GM12878 (cell line): Measurements from ENCODE around the gene HDDC3. TPM values are rescaled to one million over a fixed set of nuclear protein-coding genes. Genes with fewer than 3 reads are reported as not detected.

ENCODE experiments used
- ATAC-seq: fragments of 200-7000 bp; cut with Tn5 transposase; 3 replicates; pipeline ENCODE4 v1.9.1; 2020; ENCODE audit warnings: mild to moderate bottlenecking, moderate library complexity
- BruUV-seq: library from RNA; stranded (reverse); fragments of 400-500 nt; replicated peaks from 2 replicates; lab custom pipeline; 2021; lab: Mats Ljungman, UMichigan
- CTCF ChIA-PET: fragments of 300-600 bp; sonication (Branson Sonifier 250); formaldehyde crosslinking; extraction: SDS; loops from one replicate; lab custom pipeline; 2021; ENCODE audit warnings: inconsistent platforms; lab: Yijun Ruan, JAX
- POLR2A ChIA-PET: fragments of 350-600 bp; formaldehyde crosslinking; extraction: SDS; loops from one replicate; lab custom pipeline; 2021; ENCODE audit warnings: inconsistent platforms; lab: Charles Lee
- RAD21 ChIA-PET: fragments of 300-600 bp; sonication (Branson Sonifier 250); formaldehyde crosslinking; loops from one replicate; lab custom pipeline; 2023; ENCODE audit warnings: antibody characterized with exemption; ENCODE audit not compliant: unreplicated experiment; lab: Charles Lee
- SMC1A ChIA-PET: fragments of 300-600 bp; sonication (Branson Sonifier 250); formaldehyde crosslinking; loops from one replicate; lab custom pipeline; 2023; ENCODE audit not compliant: unreplicated experiment, uncharacterized antibody; lab: Charles Lee
- DNase-seq: peaks from one replicate; pipeline ENCODE4 v3.0.0-alpha.2; 2011; ENCODE audit warnings: low read depth, low spot score
- FAIRE-seq: peaks from 3 replicates; lab custom pipeline; 2011; peaks lifted over from hg19 to GRCh38; lab: Jason Lieb, UNC
- H2AFZ ChIP-seq: 2 replicates; pipeline ENCODE4 v1.6.0; 2011; ENCODE audit warnings: low read depth, low read length, control low read depth; ENCODE audit not compliant: control insufficient read depth
- H3K27ac ChIP-seq: 2 replicates; pipeline ENCODE4 v1.5.1; 2011; ENCODE audit warnings: control low read depth; ENCODE audit not compliant: control insufficient read depth, insufficient read depth
- H3K27me3 ChIP-seq, 2 experiments: replicated peaks in 1 of 2; 2 replicates each; pipeline versions ENCODE4 v1.6.0 to v1.6.1; 2011; ENCODE audit warnings: low read length in 1 of 2; ENCODE audit not compliant: control insufficient read depth in 2 of 2, insufficient read depth in 2 of 2
- H3K36me3 ChIP-seq, 2 experiments: 2 replicates each; pipeline ENCODE4 v1.5.1; 2011; ENCODE audit warnings: low read length in 1 of 2; ENCODE audit not compliant: control insufficient read depth in 2 of 2, insufficient read depth in 2 of 2
- H3K4me1 ChIP-seq: 2 replicates; pipeline ENCODE4 v1.6.1; 2011; ENCODE audit warnings: mild to moderate bottlenecking, low read length, moderate library complexity, mixed read lengths; ENCODE audit not compliant: control insufficient read depth, insufficient read depth
- H3K4me2 ChIP-seq: 2 replicates; pipeline ENCODE4 v1.6.0; 2011; ENCODE audit warnings: control low read depth; ENCODE audit not compliant: control insufficient read depth, insufficient read depth
- H3K4me3 ChIP-seq: fragments of 200-600 bp; sonication (generic); 2 replicates; pipeline ENCODE4 v1.5.1; 2016
- H3K79me2 ChIP-seq: 2 replicates; pipeline ENCODE4 v1.6.0; 2011; ENCODE audit warnings: low read length; ENCODE audit not compliant: control insufficient read depth, insufficient read depth
- H3K9ac ChIP-seq: 2 replicates; pipeline ENCODE4 v1.8.0; 2011; ENCODE audit warnings: low read length, control low read depth, mixed read lengths; ENCODE audit not compliant: control insufficient read depth, insufficient read depth
- H3K9me3 ChIP-seq: replicated peaks from 3 replicates; pipeline ENCODE4 v1.5.1; 2011; ENCODE audit warnings: mild to moderate bottlenecking, low read length; ENCODE audit not compliant: control insufficient read depth, insufficient read depth
- H4K20me1 ChIP-seq: 2 replicates; pipeline ENCODE4 v1.6.0; 2011; ENCODE audit not compliant: control insufficient read depth, insufficient read depth
- CHD1 ChIP-seq: IDR thresholded peaks from 2 replicates; pipeline ENCODE4 v1.6.1; 2012; ENCODE audit warnings: low read depth, low read length, improper control_type of control experiment
- EED ChIP-seq: sonication (generic); IDR thresholded peaks from 2 replicates; pipeline ENCODE4 v1.6.1; 2016; ENCODE audit warnings: antibody characterized with exemption, low read depth
- GATAD2B ChIP-seq: fragments of 450-650 bp; conservative IDR thresholded peaks from 2 replicates; pipeline ENCODE4 v1.6.1; 2017; ENCODE audit warnings: low read depth, mild to moderate bottlenecking, moderate library complexity
- NR2C2 ChIP-seq: IDR thresholded peaks from 2 replicates; pipeline ENCODE4 v1.6.1; 2011; ENCODE audit warnings: borderline replicate concordance, low read depth; ENCODE audit not compliant: control insufficient read depth, insufficient read length
- PAX5 ChIP-seq: IDR thresholded peaks from 2 replicates; pipeline ENCODE4 v1.6.1; 2011; ENCODE audit warnings: low read depth, low read length, borderline replicate concordance
- REST ChIP-seq: IDR thresholded peaks from 2 replicates; pipeline ENCODE4 v1.6.1; 2012; ENCODE audit warnings: mild to moderate bottlenecking, low read depth, low read length
- SMC3 ChIP-seq: IDR thresholded peaks from 2 replicates; pipeline ENCODE4 v1.6.1; 2011; ENCODE audit warnings: low read length, improper control_type of control experiment, borderline replicate concordance
- SREBF2 ChIP-seq: IDR thresholded peaks from 2 replicates; pipeline ENCODE4 v1.6.1; 2012; ENCODE audit warnings: mild to moderate bottlenecking, low read length
- SUZ12 ChIP-seq: fragments of 200-600 bp; sonication (generic); IDR thresholded peaks from one replicate; pipeline ENCODE4 v1.6.1; 2018; ENCODE audit warnings: antibody characterized with exemption, mild to moderate bottlenecking; ENCODE audit not compliant: unreplicated experiment
- ZBTB11 ChIP-seq: fragments of 450-650 bp; formaldehyde crosslinking; IDR thresholded peaks from 2 replicates; pipeline ENCODE4 v1.5.0; 2022; ENCODE audit warnings: mild to moderate bottlenecking, missing genetic modification characterization
- WGBS: methylation state at CpG from one replicate; pipeline ENCODE4 v1.1.6; 2016; ENCODE audit warnings: low lambda C conversion rate; ENCODE audit not compliant: insufficient replicate concordance, insufficient coverage; ENCODE audit errors: missing lambda C conversion rate; 5-methylcytosine and 5-hydroxymethylcytosine counted together
- in situ Hi-C: fragments of 300-500 bp; cut with MboI; formaldehyde crosslinking; loops from 9 replicates; pipeline ENCODE4 v1.14.3; 2018; ENCODE audit warnings: mixed read lengths
- intact Hi-C: fragments of 100-400 bp; cut with micrococcal nuclease; formaldehyde crosslinking; loops from one replicate; pipeline ENCODE4 v1.14.2; 2022; ENCODE audit not compliant: unreplicated experiment
- polyA plus RNA-seq, 11 experiments: library from polyadenylated mRNA; depleted of rRNA in 4 of 11; unstranded in 6 of 11; stranded (reverse) in 5 of 11; fragments of >200 nt; fragmentation: Nextera tagmentation in 4 of 11; fragmentation: Illumina TruSeq in 1 of 11; extraction: Ambion mirVana in 4 of 11; extraction: Trizol in 1 of 11; gene quantifications; 1 replicate in 1 of 11; 2 replicates in 10 of 11; pipeline versions ENCODE4 v1.2.1 to v1.2.3, GENCODE V29; 2011 to 2016; ENCODE audit warnings: inconsistent platforms in 2 of 11, missing spikeins in 2 of 11, low read depth in 1 of 11
- total RNA-seq, 4 experiments: library from RNA; depleted of rRNA in 3 of 4; stranded (reverse); fragments of >200 nt in 3 of 4; fragmentation: Illumina TruSeq in 1 of 4; extraction: Trizol in 1 of 4; gene quantifications; 2 replicates each; pipeline versions ENCODE4 v1.2.1 to v1.2.3, GENCODE V29; 2013 to 2021

The HDDC3 gene
- total and polyA plus RNA-seq, 10 of the 15 experiments (the other 5 are each of a cell fraction or from before 2014, with no cell fraction given), result 5.6 to 39.5 (median 23.0) TPM

GRCh38 chr15:90910441-90911301, 21.7 kb downstream of the HDDC3 start:
- Histone ChIP-seq H3K27ac (no peak overlapping the region), H3K9me3 (no peaks in the 10 kb centered on the region), H4K20me1 (no peaks in the 10 kb centered on the region; the same call in 1 of the 2 replicates), H2AFZ (no peak overlapping the region), H3K9ac (no peak overlapping the region), H3K4me1 (no peaks in the 10 kb centered on the region), H3K79me2 (no peaks in the 10 kb centered on the region), H3K36me3 (peaks cover 26 to 55% of the 10 kb centered on the region in 2 experiments), H3K4me3 (no peak overlapping the region), H3K27me3 (no peaks in the 10 kb centered on the region), H3K4me2 (no peak overlapping the region)
- DNase-seq (no peak), FAIRE-seq (no peak), ATAC-seq (no peak; the same call in 2 of the 3 replicates)
- ChIA-PET SMC1A (no interaction called here), POLR2A (no interaction called here), RAD21 (no interaction called here), CTCF (no interaction called here)
- intact Hi-C loops (no loop called here), in situ Hi-C loops (no loop called here)
- no TSS peak for BruUV-seq
- TF ChIP-seq SREBF2, result no peak
- no peak for TF ChIP-seq REST
- TF ChIP-seq GATAD2B, result no peak
- no peak for TF ChIP-seq NR2C2
- TF ChIP-seq ZBTB11 (CRISPR knock-in tag), result no peak
- no peak for TF ChIP-seq EED
- TF ChIP-seq SMC3, result no peak
- no peak for TF ChIP-seq PAX5
- TF ChIP-seq SUZ12, result no peak
- no peak for TF ChIP-seq CHD1
- WGBS, result 95% methylated on average over 24 of the region's 24 CpGs
